K562 (cell line): Measurements from ENCODE around the gene UGT2A3. TPM values are rescaled to one million over a fixed set of nuclear protein-coding genes. Genes with fewer than 3 reads are reported as not detected.

Experiments
- CBX3 ChIP-seq, 2 experiments: IDR thresholded peaks; 1 replicate in 1 of 2; 2 replicates in 1 of 2; pipeline ENCODE4 v1.6.1; 2012; ENCODE audit warnings: inconsistent platforms in 2 of 2, low read length in 2 of 2, borderline replicate concordance in 1 of 2, control low read depth in 1 of 2
- CUX1 ChIP-seq: fragments of 200-800 bp; sonication (Bioruptor generic); IDR thresholded peaks from 2 replicates; pipeline ENCODE4 v1.6.1; 2016; ENCODE audit warnings: missing genetic modification characterization, missing compliant biosample characterization
- MCM5 ChIP-seq: fragments of 450-650 bp; IDR thresholded peaks from 2 replicates; pipeline ENCODE4 v1.6.1; 2016; ENCODE audit warnings: low read depth
- ZKSCAN1 ChIP-seq: fragments of 150-350 bp; IDR thresholded peaks from 2 replicates; pipeline ENCODE4 v1.6.1; 2016; ENCODE audit warnings: low read depth, low read length
- ZNF280A ChIP-seq: fragments of 450-650 bp; IDR thresholded peaks from 2 replicates; pipeline ENCODE4 v1.6.1; 2018; ENCODE audit warnings: mild to moderate bottlenecking, low read depth; ENCODE audit not compliant: partially characterized antibody
- ZNF589 ChIP-seq: fragments of 200-800 bp; sonication (Bioruptor generic); IDR thresholded peaks from 2 replicates; pipeline ENCODE4 v1.6.1; 2016; ENCODE audit warnings: low read depth, missing genetic modification characterization, missing compliant biosample characterization
- polyA plus RNA-seq, 8 experiments: library from polyadenylated mRNA; depleted of rRNA in 4 of 8; stranded (reverse) in 5 of 8; unstranded in 3 of 8; fragments of >200 nt; fragmentation: Nextera tagmentation in 2 of 8; fragmentation: Illumina TruSeq in 1 of 8; extraction: Ambion mirVana in 2 of 8; extraction: Trizol in 1 of 8; gene quantifications; 2 replicates each; pipeline versions ENCODE4 v1.2.1 to v1.2.3, GENCODE V29; 2011 to 2014; ENCODE audit warnings: inconsistent platforms in 1 of 8, missing spikeins in 1 of 8
- total RNA-seq, 7 experiments: library from RNA; depleted of rRNA in 6 of 7; stranded (reverse); fragments of >200 nt in 6 of 7; fragmentation: Illumina TruSeq in 2 of 7; extraction: Trizol in 2 of 7; gene quantifications; 2 replicates each; pipeline versions ENCODE4 v1.2.1 to v1.2.3, GENCODE V29; 2011 to 2021; ENCODE audit warnings: low replicate concordance in 1 of 7

UGT2A3 gene
- total and polyA plus RNA-seq, 9 of the 15 experiments (the other 6 are each of a cell fraction or from before 2014, with no cell fraction given), result not detected

DNA sequence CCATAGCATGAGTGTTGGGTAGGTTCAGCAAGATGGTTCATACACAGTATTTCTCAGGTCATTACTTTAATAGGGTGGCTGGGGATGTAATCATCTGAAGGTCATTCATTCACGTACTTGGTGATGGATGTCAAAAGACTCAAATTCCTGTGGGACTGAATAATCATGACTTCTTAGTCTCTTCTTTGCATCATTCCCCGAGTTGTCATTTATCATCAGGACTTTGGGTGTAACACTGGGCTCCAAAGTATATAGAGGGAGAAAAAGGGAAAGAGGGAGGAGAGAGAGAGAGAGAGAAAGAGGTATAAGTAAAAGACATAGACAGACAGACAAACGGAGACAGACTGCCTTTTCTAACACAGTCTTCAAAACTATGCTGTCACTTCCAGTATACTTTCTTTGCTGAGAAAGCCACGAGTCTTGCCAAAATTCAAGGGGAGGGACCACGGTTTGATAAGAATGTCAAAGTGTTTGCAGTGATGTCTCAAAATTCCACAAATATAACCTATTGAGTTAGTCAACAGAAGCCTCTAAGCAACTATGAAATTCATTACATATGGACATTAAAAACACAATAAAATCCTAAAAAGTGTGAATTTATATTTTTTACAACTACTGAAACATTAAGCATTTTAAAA lies 55.9 kb downstream of the UGT2A3 start (continued):
- TF ChIP-seq CUX1 (CRISPR knock-in tag) (no peak), ZKSCAN1 (no peak), CBX3 (IDR thresholded peaks at IDR 0.05; ENCODE audit: borderline replicate concordance in 1 of 2, low read length in 2 of 2) (no peak), ZNF280A (no peak), MCM5 (no peak), ZNF589 (CRISPR knock-in tag) (no peak)
- TF ChIP-seq, all 486 proteins: peak for 0
